Epithelial cell of esophagus (primary cell): ENCODE data around the gene TYW1.
A peak's percentile ranks its signal among the peaks of the same experiment; 100 is the strongest.
"Not testable (repeated sequence)": the region's sequence is repeated elsewhere in the genome, so short reads cannot be mapped to it uniquely, and the experiment has no call there.

Experiments used
- DNase-seq: peaks from one replicate; pipeline ENCODE4 v3.0.0; 2010; ENCODE audit warnings: low read depth
- H3K4me3 ChIP-seq: 2 replicates; pipeline ENCODE4 v1.5.1; 2011; ENCODE audit warnings: mild to moderate bottlenecking, low read length, control low read depth
- CTCF ChIP-seq: IDR thresholded peaks from 2 replicates; pipeline ENCODE4 v1.5.1; 2011; ENCODE audit warnings: low read depth, mild to moderate bottlenecking, low read length, control low read depth, inconsistent platforms; ENCODE audit not compliant: insufficient read depth; ENCODE audit errors: missing control alignments

The TYW1 gene

DNA sequence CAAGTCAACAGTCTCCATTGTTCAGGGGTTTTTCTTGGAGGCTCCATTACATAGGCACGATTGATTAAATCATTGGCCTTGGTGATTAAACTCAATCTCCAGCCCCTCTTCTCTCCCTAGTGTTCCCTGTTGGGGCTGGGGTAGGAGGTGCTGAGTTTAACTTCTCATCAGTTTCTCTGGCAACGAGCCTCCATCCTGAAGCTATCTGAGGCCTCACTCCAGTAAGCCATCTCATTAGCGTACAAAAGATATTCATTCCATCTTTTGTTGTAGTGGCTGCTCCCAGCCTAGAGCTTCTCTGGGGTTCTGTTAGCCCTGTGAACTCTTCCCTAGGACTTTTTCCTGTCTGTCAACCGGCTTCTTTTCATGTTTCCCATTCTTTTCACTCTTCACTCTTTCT, 11.6 kb downstream of the TYW1 start:
- no peak for TF ChIP-seq CTCF

GRCh38 chr7:67009677-67010076, 13.0 kb downstream of the TYW1 start:
- not testable (repeated sequence) for DNase-seq, H3K4me3 ChIP-seq

More for the DNA sequence above, 11.6 kb downstream of the TYW1 start:
- no peak for DNase-seq
- H3K4me3 ChIP-seq = no peak overlapping the region

DNA sequence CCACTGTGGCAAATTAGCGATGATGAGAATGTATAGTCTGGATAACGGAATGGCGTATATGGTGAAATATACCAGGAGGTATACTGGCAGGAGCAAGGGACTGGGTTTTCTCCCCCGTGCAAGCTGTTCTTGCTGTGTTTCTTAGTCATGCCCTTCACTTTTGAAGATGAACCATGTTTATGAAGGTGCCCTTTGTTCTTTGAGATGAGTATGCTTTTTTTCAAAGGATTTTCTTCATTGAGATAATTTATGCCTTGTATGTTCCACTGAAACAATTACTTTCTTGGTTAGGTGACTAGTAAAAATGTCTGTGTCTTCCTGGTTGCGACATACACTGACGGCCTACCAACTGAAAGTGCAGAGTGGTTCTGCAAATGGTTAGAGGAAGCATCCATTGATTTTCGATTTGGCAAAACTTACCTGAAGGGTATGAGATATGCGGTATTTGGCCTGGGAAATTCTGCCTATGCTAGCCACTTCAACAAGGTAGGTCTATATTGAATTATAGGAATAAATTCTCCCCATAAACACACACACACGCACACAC, 17.5 kb downstream of the TYW1 start:
- not testable (repeated sequence) for DNase-seq, H3K4me3 ChIP-seq

DNA sequence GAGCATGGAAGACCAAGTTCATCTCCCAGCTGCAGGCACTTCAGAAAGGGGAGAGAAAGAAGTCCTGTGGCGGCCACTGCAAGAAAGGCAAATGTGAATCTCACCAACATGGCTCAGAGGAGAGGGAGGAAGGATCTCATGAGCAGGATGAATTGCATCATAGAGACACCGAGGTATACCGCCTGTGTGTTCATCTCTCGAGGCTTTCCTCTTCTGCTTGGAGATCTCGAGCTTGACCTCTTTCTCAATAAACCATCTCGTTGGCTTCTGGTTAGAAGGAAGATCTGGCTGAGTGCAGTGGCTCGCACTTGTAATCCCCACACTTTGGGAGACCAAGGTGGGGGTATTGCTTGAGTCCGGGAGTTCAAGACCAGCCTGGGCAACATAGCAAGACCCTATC, 21.3 kb downstream of the TYW1 start:
- H3K4me3 ChIP-seq, DNase-seq: not testable (repeated sequence)

DNA sequence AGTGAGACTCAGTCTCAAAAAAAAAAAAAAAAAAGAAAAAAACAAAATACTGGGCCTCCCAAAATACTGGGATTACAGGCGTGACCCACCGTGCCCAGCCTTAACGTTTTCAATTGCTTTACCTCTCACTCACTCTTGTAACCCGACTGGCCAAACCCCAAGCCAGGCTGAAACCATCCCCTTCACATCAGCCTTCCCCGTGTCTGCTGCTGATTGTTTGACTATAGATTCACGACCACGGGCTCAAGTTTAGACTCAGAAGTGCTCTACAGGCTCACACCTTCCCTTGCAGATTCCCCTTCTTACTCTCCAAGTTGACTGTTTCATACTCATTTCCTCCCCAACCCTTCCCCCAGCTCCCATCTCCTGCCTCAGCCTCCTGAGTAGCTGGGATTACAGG, 22.3 kb downstream of the TYW1 start:
- TF ChIP-seq CTCF = no peak
- H3K4me3 ChIP-seq = no peak overlapping the region
- no peak for DNase-seq

DNA sequence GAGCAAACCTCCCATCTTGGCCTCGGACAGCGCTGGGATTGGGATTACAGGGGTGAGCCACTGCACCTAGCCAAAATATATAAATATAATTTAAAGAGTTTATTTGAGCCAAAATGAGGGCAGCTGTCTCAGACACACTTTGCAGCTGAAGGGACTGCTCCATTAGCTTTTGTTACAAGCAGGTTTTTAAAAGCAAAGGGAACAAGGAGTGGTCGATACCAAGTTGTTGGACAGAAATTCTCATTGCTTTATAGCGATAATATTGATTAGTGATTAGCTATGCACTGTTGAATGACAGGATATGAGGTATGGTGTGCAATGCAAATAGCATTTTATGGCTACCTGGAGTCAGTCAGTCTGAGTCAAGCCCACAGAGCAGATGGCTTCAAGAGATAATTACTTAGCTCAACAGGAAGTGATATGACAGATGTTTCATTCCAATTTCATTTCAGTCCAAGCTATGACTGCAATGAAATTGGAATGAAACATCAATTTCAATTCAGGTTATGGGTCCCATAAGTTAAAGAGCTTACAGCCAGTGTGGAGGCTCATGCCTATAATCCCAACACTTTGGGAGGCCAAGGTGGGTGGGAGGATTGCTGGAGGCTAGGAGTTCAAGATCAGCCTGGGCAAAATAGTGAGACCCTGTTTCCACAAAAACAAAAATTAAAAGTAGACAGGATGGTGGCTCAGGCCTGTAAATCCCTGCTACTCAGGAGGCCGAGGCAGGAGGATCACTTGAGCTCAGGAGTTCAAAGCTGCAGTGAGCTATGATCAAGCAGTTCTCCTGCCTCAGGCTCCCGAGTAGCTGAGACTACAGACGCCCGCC, 23.1 kb downstream of the TYW1 start:
- DNase-seq = peak; percentile 16
- no peak for TF ChIP-seq CTCF
- H3K4me3 ChIP-seq = no peak overlapping the region

DNA sequence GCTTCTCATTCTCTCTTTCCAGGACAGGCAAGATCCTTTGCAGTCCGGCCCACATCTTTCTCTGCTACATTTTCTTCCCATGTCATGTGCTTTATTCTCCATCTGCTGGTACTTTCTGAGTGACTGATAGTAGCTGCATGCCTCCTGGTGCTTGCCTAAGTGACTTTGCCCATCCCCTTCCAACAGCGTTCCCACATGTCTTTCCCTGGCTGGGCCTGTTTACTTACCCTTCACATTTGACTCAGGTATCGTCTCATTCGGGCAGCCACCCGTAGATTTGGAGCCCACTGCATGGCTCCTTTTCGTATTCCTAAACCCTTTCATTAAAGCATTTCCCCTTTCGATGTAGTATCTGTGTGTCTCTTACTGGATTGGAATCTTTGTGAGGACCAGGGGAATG, 24.6 kb downstream of the TYW1 start:
- no peak for DNase-seq
- H3K4me3 ChIP-seq = no peak overlapping the region
- no peak for TF ChIP-seq CTCF

DNA sequence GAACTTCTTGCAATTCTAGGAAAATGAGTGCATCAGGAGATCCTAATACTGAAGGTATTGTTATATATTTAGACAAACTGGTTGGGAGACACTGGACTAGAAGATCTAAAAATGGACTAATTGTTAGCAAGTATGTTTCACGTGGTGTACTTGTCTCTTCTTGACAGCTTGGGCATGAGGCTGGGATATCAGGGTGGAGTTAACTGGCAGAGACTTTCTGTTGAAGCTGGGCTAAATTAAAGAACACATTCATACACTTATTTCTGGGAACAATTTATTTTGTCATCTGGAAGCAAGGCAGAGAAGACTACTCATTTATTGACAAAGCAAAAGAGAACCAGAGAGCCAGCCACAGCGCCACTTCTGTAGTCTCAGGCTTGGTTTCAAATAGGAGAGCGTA, 25.9 kb downstream of the TYW1 start:
- DNase-seq = no peak
- no peak overlapping the region for H3K4me3 ChIP-seq
- no peak for TF ChIP-seq CTCF

- DNase-seq = peak; percentile 71
- H3K4me3 ChIP-seq = not testable (repeated sequence)
Observed at GRCh38 chr7:67025459-67025858, 28.8 kb downstream of the TYW1 start.

- not testable (repeated sequence) for H3K4me3 ChIP-seq
Observed at GRCh38 chr7:67031685-67032084, 35.1 kb downstream of the TYW1 start.

More at GRCh38 chr7:67031685-67032084, 35.1 kb downstream of the TYW1 start:
- not testable (repeated sequence) for DNase-seq
